WI38 (cell line): ENCODE results near the gene VWA1.
"Not testable (repeated sequence)": the region's sequence is repeated elsewhere in the genome, so short reads cannot be mapped to it uniquely, and the experiment has no call there.

ENCODE experiments used
- H3K4me3 ChIP-seq: 2 replicates; pipeline ENCODE4 v1.5.1; 2011; ENCODE audit warnings: low read depth, mild to moderate bottlenecking, control low read depth, low read length
- TF ChIP-seq, protein P1 (sequence below): IDR thresholded peaks from 2 replicates; pipeline ENCODE4 v1.5.1; 2012; ENCODE audit warnings: low read depth, mild to moderate bottlenecking, control low read depth, low read length

The VWA1 gene

GRCh38 chr1:1427106-1427819 is 8.2 kb upstream of the VWA1 start:
- TF ChIP-seq, protein P1, sequence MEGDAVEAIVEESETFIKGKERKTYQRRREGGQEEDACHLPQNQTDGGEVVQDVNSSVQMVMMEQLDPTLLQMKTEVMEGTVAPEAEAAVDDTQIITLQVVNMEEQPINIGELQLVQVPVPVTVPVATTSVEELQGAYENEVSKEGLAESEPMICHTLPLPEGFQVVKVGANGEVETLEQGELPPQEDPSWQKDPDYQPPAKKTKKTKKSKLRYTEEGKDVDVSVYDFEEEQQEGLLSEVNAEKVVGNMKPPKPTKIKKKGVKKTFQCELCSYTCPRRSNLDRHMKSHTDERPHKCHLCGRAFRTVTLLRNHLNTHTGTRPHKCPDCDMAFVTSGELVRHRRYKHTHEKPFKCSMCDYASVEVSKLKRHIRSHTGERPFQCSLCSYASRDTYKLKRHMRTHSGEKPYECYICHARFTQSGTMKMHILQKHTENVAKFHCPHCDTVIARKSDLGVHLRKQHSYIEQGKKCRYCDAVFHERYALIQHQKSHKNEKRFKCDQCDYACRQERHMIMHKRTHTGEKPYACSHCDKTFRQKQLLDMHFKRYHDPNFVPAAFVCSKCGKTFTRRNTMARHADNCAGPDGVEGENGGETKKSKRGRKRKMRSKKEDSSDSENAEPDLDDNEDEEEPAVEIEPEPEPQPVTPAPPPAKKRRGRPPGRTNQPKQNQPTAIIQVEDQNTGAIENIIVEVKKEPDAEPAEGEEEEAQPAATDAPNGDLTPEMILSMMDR = no peak
- 0 out of 2 replicates have a peak overlapping the region, but pooled peaks have one; percentile 20 for H3K4me3 ChIP-seq

DNA sequence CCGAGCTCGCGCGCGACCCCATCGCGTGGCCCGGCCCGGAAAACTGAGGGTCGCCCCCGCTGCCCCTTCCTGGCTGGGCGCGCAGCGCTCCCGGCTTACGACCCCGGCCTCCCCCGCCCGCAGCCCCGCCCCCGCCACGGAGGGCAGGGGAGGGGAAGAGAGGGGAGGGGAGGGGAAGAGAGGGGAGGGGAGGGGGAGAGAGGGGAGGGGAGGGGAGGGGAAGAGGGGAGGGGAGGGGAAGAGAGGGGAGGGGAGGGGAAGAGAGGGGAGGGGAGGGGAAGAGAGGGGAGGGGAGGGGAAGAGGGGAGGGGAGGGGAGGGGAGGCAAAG is 7.7 kb upstream of the VWA1 start:
- TF ChIP-seq, protein P1 = no peak
- 0 out of 2 replicates have a peak overlapping the region, but pooled peaks have one; percentile 20 for H3K4me3 ChIP-seq

GRCh38 chr1:1428174-1428573 is 7.3 kb upstream of the VWA1 start:
- TF ChIP-seq, protein P1 = no peak
- no peak overlapping the region for H3K4me3 ChIP-seq

- H3K4me3 ChIP-seq = not testable (repeated sequence)
These were observed 6.5 kb upstream of the VWA1 start for GRCh38 chr1:1428967-1429366.

- H3K4me3 ChIP-seq = no peak overlapping the region
- TF ChIP-seq, protein P1 = no peak
These were observed 5.8 kb upstream of the VWA1 start for GRCh38 chr1:1429671-1430073.

- TF ChIP-seq, protein P1 = no peak
- no peak overlapping the region for H3K4me3 ChIP-seq
These were observed 5.1 kb upstream of the VWA1 start for GRCh38 chr1:1430114-1430982.

DNA sequence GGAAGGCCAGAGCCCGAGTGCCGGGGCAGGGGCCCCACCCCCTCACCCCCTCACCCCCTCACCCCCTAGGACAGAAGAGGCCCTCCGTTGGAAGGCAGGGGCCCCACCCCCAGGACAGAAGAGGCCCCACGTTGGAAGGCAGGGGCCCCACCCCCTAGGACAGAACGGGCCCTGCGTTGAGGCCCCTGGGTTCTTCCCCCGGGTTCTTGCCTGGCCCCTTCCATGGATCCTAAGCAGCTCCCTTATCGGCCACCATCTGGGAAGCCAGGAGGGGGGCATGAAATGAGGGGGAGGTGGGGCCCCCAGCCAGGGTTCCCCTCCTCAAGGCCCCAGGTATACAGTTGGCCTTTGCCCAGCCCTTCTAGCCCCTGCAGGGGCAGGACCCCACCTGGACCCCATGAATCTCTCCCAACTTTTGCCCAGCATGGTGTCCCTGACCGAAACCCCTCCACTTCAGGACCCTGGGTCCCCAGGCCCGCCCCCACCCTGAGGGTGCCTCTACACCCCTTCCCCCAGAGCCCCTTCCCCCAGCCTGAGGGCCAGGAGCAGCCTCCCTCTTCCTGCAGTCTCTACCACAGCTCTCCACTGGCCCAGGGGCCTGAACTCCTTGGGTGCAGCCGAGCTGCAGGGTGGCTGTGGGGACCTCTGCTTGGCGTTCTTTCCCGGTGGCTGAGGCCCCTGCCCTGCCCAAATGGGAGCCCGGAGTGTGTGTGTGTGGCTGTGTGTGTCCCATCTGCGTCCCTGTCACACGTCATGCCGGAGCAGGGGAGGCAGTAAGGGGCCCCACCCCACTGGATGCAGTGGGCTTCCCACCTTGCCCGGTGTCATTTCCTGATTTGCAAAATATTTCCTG is 4.3 kb upstream of the VWA1 start:
- TF ChIP-seq, protein P1 = no peak
- no peak overlapping the region for H3K4me3 ChIP-seq
